HG03039 (cell line): ENCODE results near the gene C10orf105.

Experiments used
- ATAC-seq: cut with Tn5 transposase; IDR thresholded peaks from one replicate; pipeline ENCODE4 v1.9.1; 2021; ENCODE audit warnings: mild to moderate bottlenecking, moderate library complexity; ENCODE audit not compliant: unreplicated experiment

The C10orf105 gene

GRCh38 chr10:71681977-71682376 lies 37.6 kb downstream of the C10orf105 start:
- no peak for ATAC-seq

GRCh38 chr10:71679425-71679824 lies 40.2 kb downstream of the C10orf105 start:
- no peak for ATAC-seq

- ATAC-seq = no peak
These were observed 41.3 kb downstream of the C10orf105 start for GRCh38 chr10:71678057-71678805.

- no peak for ATAC-seq
These were observed 42.3 kb downstream of the C10orf105 start for GRCh38 chr10:71677261-71677660.

GRCh38 chr10:71675295-71675970 lies 44.1 kb downstream of the C10orf105 start:
- ATAC-seq = no peak

- no peak for ATAC-seq
These were observed 47.3 kb downstream of the C10orf105 start for GRCh38 chr10:71671994-71672946.

GRCh38 chr10:71667387-71667752 lies 52.2 kb downstream of the C10orf105 start:
- ATAC-seq = no peak

- no peak for ATAC-seq
These were observed 52.8 kb downstream of the C10orf105 start for GRCh38 chr10:71666639-71667386.

GRCh38 chr10:71665456-71665855 lies 54.1 kb downstream of the C10orf105 start:
- no peak for ATAC-seq

GRCh38 chr10:71664585-71664984 lies 55.0 kb downstream of the C10orf105 start:
- ATAC-seq = no peak

- no peak for ATAC-seq
These were observed 56.3 kb downstream of the C10orf105 start for GRCh38 chr10:71663311-71663710.

- ATAC-seq = no peak
These were observed 57.7 kb downstream of the C10orf105 start for GRCh38 chr10:71661779-71662336.
